Lower leg skin (tissue), 3 donors: ENCODE data around the gene LGR5.

Experiments used
- POLR2A ChIP-seq, 2 donors: fragments of 450-650 bp; IDR thresholded peaks; one replicate each; pipeline ENCODE4 v1.6.1; 2016 to 2017; ENCODE audit warnings: antibody characterized with exemption in 2 of 2, mild to moderate bottlenecking in 1 of 2, moderate library complexity in 1 of 2
- TF ChIP-seq, protein P1 (sequence below), 3 donors: fragments of 450-650 bp; IDR thresholded peaks; one replicate each; pipeline ENCODE4 v1.5.1; 2016; ENCODE audit warnings: antibody characterized with exemption in 3 of 3, mild to moderate bottlenecking in 3 of 3, moderate library complexity in 2 of 3

DNA sequence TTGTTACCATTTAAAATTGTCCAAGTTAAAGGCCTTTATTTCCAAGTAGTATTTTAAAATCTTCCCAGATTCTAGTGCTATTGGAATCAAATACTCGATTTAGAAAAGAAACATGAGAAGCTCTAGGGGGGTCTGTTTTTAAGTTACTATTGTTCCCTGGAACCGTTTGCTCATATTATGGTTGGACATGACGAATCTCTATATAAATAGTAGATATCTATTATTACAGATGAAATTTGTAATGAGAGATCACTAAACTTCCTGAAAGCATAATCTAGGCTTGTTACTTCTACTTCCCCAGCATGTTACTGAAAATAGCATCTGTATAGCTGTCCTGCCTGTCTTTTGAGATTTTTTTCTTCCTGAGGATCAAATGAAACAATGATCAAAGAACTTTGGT, 70.1 kb downstream of the LGR5 start:
- TF ChIP-seq, protein P1, sequence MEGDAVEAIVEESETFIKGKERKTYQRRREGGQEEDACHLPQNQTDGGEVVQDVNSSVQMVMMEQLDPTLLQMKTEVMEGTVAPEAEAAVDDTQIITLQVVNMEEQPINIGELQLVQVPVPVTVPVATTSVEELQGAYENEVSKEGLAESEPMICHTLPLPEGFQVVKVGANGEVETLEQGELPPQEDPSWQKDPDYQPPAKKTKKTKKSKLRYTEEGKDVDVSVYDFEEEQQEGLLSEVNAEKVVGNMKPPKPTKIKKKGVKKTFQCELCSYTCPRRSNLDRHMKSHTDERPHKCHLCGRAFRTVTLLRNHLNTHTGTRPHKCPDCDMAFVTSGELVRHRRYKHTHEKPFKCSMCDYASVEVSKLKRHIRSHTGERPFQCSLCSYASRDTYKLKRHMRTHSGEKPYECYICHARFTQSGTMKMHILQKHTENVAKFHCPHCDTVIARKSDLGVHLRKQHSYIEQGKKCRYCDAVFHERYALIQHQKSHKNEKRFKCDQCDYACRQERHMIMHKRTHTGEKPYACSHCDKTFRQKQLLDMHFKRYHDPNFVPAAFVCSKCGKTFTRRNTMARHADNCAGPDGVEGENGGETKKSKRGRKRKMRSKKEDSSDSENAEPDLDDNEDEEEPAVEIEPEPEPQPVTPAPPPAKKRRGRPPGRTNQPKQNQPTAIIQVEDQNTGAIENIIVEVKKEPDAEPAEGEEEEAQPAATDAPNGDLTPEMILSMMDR (IDR thresholded peaks at IDR 0.05) = no peak
- no peak for TF ChIP-seq POLR2A (IDR thresholded peaks at IDR 0.05)
